Measurements from ENCODE around the gene UBR7. TPM values are rescaled to one million over a fixed set of nuclear protein-coding genes. Genes with fewer than 3 reads are reported as not detected.

The UBR7 gene
- total RNA-seq, 2 experiments from 2014 or later = 38.1 to 45.1 TPM

DNA sequence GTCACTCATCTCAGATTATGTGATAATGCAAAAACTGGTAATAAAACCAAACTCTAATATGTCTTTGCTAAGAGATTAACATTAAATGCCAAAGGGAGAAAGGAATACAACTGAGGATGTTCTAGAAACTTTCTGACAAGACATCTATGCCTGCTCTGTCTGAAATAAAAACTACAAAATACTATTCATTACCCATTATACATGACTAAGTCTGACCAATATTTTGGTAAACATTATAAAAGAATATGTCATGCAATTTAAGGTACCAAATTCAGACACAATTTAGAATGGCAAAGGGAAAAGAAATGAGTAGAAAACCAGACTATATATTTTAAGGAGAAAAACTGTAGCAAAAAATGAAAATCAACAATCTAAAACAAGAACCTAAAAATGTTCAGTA is 39.5 kb downstream of the UBR7 start:
- no peaks in the 10 kb centered on the region for H4K20me1 ChIP-seq (ENCODE audit: insufficient read depth, low read length)
- no peaks in the 10 kb centered on the region for H3K9me2 ChIP-seq (ENCODE audit: insufficient read depth, low read length)
- H3K36me3 ChIP-seq (ENCODE audit: insufficient read depth, low read length) = peaks cover 32% of the 10 kb centered on the region
- H2AFZ ChIP-seq (ENCODE audit: low read length) = no peak overlapping the region
- H3K4me1 ChIP-seq (ENCODE audit: insufficient read depth, low read length, poor library complexity, severe bottlenecking) = no peaks in the 10 kb centered on the region
- no TSS peak for BruUV-seq (replicated peaks)
- no peak overlapping the region for H3K4me3 ChIP-seq (ENCODE audit: low read depth, low read length, poor library complexity, severe bottlenecking)
- H3K27ac ChIP-seq (ENCODE audit: low read depth, low read length, poor library complexity, severe bottlenecking) = no peak overlapping the region
- ChIA-PET CTCF (ENCODE audit: unreplicated experiment) (no interaction called here), POLR2A (no interaction called here)
- no peak overlapping the region for H3K4me2 ChIP-seq (ENCODE audit: low read length)
- H3K9me3 ChIP-seq (ENCODE audit: low read length) = no peaks in the 10 kb centered on the region
- DNase-seq (ENCODE audit: low spot score) = no peak
- intact Hi-C loops (cut with micrococcal nuclease; ENCODE audit: unreplicated experiment) = no loop called here
- TF ChIP-seq, protein P1, sequence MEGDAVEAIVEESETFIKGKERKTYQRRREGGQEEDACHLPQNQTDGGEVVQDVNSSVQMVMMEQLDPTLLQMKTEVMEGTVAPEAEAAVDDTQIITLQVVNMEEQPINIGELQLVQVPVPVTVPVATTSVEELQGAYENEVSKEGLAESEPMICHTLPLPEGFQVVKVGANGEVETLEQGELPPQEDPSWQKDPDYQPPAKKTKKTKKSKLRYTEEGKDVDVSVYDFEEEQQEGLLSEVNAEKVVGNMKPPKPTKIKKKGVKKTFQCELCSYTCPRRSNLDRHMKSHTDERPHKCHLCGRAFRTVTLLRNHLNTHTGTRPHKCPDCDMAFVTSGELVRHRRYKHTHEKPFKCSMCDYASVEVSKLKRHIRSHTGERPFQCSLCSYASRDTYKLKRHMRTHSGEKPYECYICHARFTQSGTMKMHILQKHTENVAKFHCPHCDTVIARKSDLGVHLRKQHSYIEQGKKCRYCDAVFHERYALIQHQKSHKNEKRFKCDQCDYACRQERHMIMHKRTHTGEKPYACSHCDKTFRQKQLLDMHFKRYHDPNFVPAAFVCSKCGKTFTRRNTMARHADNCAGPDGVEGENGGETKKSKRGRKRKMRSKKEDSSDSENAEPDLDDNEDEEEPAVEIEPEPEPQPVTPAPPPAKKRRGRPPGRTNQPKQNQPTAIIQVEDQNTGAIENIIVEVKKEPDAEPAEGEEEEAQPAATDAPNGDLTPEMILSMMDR (conservative IDR thresholded peaks at IDR 0.05; ENCODE audit: low read length) = no peak
- no peak for TF ChIP-seq EZH2phosphoT487 (IDR thresholded peaks at IDR 0.05; ENCODE audit: borderline replicate concordance, low read depth, low read length)
- H3K79me2 ChIP-seq (ENCODE audit: insufficient read depth, low read depth, low read length) = no peaks in the 10 kb centered on the region

DNA sequence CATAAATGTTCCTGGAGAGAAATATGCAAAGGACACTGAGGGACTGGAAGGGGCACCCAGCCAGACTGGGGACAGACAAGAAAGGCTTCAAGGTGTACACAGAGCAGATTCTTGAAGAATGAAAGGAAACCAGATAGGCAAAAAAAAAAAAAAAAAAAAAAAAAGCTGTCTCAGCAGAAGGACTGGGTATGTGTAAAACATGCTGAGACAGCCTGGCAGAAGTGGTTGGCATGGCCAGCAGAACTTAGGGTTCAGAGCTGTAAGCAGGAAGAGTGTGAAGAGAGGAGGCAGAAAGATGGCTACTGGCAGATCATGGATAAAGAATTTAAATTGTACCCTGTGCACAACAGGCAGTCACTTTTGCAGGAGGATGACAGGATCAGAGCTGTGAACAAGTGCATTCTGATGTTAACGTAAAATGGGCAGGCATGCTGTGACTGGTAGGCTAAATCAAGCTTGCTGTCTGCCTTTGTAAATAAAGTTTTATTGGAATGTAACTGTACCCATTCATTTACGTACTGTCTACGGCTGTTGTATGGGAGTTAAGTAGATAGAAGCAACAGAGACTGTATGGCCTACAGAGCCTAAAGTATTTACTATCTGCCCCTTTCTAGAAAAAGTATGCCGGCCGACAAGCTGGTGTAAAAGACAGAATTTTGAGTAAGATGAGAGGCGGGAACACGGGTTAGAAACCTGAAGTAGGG is 42.2 kb downstream of the UBR7 start:
- ChIA-PET POLR2A (interaction anchor here (0.6 to 1.6 kb wide), 5 partner anchors 10 to 176 kb away, joined by 3 to 7 read pairs (median 5); no protein-coding TSS in a partner anchor), CTCF (ENCODE audit: unreplicated experiment) (interaction anchor here (0.6 kb wide), 1 partner anchor 173 kb away, joined by 3 read pairs; no protein-coding TSS in a partner anchor)
- H3K36me3 ChIP-seq (ENCODE audit: insufficient read depth, low read length) = peaks cover 20% of the 10 kb centered on the region
- H3K27ac ChIP-seq (ENCODE audit: low read depth, low read length, poor library complexity, severe bottlenecking) = no peak overlapping the region
- no peak overlapping the region for H3K4me2 ChIP-seq (ENCODE audit: low read length)
- no peaks in the 10 kb centered on the region for H3K4me1 ChIP-seq (ENCODE audit: insufficient read depth, low read length, poor library complexity, severe bottlenecking)
- H3K9me3 ChIP-seq (ENCODE audit: low read length) = no peaks in the 10 kb centered on the region
- H2AFZ ChIP-seq (ENCODE audit: low read length) = no peak overlapping the region
- no TSS peak for BruUV-seq (replicated peaks)
- DNase-seq (ENCODE audit: low spot score) = no peak
- no peaks in the 10 kb centered on the region for H4K20me1 ChIP-seq (ENCODE audit: insufficient read depth, low read length)
- no peaks in the 10 kb centered on the region for H3K9me2 ChIP-seq (ENCODE audit: insufficient read depth, low read length)
- H3K4me3 ChIP-seq (ENCODE audit: low read depth, low read length, poor library complexity, severe bottlenecking) = no peak overlapping the region
- no peaks in the 10 kb centered on the region for H3K79me2 ChIP-seq (ENCODE audit: insufficient read depth, low read depth, low read length)
- intact Hi-C loops (cut with micrococcal nuclease; ENCODE audit: unreplicated experiment) = no loop called here
- TF ChIP-seq, protein P1 (conservative IDR thresholded peaks at IDR 0.05; ENCODE audit: low read length) = no peak
- TF ChIP-seq EZH2phosphoT487 (IDR thresholded peaks at IDR 0.05; ENCODE audit: borderline replicate concordance, low read depth, low read length) = no peak

DNA sequence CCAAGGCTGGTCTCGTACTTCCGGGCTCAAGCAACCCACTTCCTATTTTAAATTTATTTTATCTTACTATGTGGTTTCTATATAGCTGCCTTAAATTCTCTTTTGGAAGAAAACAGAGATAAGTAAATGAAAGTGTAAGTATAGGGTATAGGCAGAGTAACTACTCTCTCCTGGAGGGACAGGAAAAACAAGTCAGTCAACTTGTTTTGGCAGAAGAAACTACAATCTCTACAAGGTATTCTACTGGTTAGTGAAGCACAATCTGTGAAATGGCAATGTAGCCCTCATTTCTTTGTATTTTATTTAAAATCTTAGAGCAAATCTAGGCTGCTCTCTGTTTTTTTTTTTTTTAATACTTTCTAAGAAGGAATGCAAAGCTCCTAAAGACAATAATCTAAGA is 55.4 kb downstream of the UBR7 start:
- ChIA-PET POLR2A (no interaction called here), CTCF (ENCODE audit: unreplicated experiment) (no interaction called here)
- Histone ChIP-seq H3K36me3 (ENCODE audit: insufficient read depth, low read length) (peaks cover 20% of the 10 kb centered on the region), H2AFZ (ENCODE audit: low read length) (no peak overlapping the region), H3K9me3 (ENCODE audit: low read length) (no peaks in the 10 kb centered on the region), H3K9me2 (ENCODE audit: insufficient read depth, low read length) (no peaks in the 10 kb centered on the region), H3K4me1 (ENCODE audit: insufficient read depth, low read length, poor library complexity, severe bottlenecking) (no peaks in the 10 kb centered on the region), H3K4me3 (ENCODE audit: low read depth, low read length, poor library complexity, severe bottlenecking) (no peak overlapping the region), H3K79me2 (ENCODE audit: insufficient read depth, low read depth, low read length) (no peaks in the 10 kb centered on the region), H3K4me2 (ENCODE audit: low read length) (no peak overlapping the region), H4K20me1 (ENCODE audit: insufficient read depth, low read length) (no peaks in the 10 kb centered on the region), H3K27ac (ENCODE audit: low read depth, low read length, poor library complexity, severe bottlenecking) (no peak overlapping the region)
- BruUV-seq (replicated peaks) = no TSS peak
- intact Hi-C loops (cut with micrococcal nuclease; ENCODE audit: unreplicated experiment) = no loop called here
- no peak for TF ChIP-seq EZH2phosphoT487 (IDR thresholded peaks at IDR 0.05; ENCODE audit: borderline replicate concordance, low read depth, low read length)
- TF ChIP-seq, protein P1 (conservative IDR thresholded peaks at IDR 0.05; ENCODE audit: low read length) = no peak
- DNase-seq (ENCODE audit: low spot score) = no peak
